Activated CD8-positive, alpha-beta memory T cell treated with anti-CD3 and anti-CD28 coated beads for 1 hour (primary cell): ENCODE data around the gene NAPA.

Experiments used
- DNase-seq, 2 donors: peaks; one replicate each; pipeline ENCODE4 v3.0.0-alpha.2; 2020; ENCODE audit warnings: low read depth in 1 of 2; ENCODE audit errors: extremely low read depth in 1 of 2

NAPA gene

DNA sequence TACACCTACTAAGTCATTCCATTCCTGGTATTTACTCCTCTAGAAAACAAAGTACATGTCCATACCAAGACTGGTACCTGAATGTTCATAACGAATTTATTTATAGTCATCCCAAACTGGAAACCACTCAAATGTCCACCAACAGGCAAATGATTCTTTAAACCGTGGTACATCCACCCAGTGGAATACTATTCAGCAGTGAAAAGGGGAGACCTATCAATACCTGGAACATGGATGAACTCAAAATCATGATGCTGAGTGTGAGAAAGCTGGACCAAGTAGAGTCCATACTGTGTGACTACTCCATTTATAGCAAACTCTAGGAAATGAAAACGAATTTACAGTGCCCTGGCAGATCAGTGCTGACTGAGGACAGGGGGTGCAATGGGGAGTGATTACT lies 11.9 kb upstream of the NAPA start:
- no peak for DNase-seq

GRCh38 chr19:47523473-47523872 lies 8.6 kb upstream of the NAPA start:
- no peak for DNase-seq

GRCh38 chr19:47521473-47522180 lies 6.8 kb upstream of the NAPA start:
- no peak for DNase-seq

- DNase-seq: no peak
Measured at GRCh38 chr19:47520839-47521238, 6.0 kb upstream of the NAPA start.

DNA sequence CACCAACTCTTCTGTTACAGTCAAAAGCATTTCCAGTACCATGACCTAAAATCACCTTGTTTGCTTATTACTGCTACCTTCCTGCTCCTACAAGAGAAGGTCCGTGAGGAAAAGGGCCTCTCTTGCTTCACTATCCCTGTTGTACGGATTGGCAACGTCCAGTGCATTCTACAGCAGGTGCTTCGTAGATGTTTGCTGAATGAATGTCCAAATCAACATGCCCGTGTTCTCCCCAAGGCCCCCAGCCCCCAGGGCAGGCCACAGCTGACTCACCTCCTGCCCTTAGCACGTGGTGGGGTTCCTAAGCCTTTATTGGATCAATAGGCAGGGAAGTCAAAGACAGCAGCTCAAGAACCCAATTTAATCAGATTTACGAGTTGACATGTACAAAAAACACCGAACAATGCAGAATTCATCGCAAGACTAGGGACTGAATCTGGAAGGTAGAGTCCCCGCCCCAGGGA lies 5.5 kb upstream of the NAPA start:
- no peak for DNase-seq

GRCh38 chr19:47518854-47519253 lies 4.0 kb upstream of the NAPA start:
- DNase-seq: no peak

DNA sequence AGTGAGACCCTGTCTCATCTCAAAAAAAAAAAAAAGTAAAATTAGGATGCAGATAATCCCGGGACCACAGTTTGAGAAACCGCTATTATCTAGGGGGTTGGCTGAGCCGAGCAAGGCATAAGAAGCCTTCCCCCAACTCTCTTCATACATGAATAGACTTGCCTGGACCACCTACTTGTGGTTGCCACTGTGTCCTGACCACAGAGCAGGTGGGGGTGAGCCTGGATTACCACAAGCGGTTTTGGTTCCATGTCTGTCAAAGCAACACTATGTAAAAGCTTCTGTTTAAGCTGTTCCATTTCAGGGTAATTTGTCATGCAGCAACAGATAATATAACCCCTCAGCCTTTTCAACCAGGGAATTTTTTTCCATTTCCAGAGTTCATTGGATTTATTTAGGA lies 3.3 kb upstream of the NAPA start:
- DNase-seq: no peak

DNA sequence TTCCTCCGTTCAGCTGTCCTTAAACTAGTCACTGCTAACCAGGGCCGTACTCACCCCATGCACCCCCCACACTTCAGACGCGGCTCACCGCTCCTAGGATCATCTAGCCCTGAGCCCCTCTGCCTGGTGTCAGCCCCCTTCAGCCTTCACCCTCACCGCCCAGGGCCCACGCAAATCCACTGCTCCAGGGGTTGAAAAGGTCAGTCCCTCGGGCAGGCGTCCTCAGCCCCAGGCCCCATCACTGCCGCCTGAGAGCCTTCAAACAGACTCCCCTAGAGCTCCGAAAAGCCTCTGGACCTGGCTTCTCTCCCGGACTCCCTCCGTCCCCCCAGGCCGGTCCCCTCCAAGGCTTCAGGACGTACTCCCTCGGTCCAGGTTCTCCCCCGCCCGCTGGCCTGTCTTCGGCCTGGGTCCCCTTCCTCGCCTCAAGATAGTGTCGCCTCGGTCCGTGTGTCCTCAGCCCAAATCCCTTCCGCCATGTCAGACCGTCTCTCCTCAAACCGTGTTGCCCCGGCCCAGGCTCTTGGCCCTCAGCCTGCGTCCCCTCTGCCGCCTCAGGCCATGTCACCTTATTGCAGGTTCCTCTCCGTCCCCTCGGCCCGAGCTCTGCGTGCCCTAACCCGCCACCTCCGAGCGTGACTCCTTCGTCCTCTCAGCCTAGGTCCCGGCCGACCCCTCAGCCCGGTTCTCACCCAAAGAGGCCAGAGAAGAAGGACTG lies 553 bp downstream of the NAPA start:
- DNase-seq: no peak

- no peak for DNase-seq
Measured at GRCh38 chr19:47512948-47513319, 1.9 kb downstream of the NAPA start.

DNA sequence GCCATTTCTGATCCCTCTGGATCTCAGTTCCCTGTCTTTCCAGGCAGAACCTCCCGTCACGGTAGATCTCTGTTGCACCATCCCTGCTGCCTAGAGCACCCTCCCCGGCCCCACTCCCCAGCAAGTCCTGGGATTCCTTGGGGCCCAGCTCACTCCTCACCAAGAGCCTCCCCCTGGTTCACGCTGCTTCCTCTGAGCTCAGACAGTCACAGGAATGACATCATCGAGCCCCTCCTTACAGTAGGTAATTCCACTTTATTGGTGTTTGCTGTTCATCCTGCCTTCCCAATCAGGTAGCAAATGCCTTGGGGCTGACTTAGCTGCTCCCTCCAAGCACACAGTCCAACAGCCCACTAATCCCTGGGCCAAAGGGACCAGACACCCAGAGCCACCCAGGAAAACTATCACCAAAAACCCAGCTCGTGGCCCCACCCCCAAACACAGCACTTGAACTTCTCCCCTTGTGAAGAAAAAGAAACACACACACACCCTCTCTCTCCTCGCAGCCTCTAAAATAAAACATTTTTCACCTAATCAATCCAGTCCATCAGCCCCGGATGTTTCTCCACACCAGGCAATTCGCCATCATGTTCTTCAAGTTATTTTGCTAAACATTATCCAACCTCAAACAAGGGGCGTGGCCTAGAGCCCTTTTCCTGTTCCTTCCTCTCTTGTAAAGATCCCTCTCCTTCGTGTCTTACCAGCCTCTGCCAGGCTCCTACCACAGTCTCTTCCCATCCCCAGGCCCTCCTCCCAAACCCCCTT lies 2.5 kb downstream of the NAPA start:
- DNase-seq: no peak

DNA sequence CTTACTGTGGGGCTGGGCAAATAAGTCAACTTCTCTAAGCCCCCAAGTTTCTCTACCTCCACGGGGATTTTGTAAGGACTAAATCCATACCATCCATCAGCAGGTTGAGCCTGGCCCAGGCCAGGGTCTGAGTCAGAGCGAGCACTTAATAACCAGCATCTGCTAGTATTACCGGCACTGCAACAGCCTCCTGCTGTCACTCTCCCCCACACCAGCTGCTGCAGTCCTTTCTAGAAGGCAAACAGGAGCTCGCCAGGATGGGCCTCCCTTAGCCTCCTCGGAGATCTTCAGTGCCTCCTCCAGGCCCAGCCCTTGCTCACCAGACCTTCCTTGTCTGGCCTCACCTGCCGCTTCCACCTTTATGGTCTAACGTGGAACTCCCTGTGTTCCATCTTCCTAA lies 3.2 kb downstream of the NAPA start:
- DNase-seq: no peak

DNA sequence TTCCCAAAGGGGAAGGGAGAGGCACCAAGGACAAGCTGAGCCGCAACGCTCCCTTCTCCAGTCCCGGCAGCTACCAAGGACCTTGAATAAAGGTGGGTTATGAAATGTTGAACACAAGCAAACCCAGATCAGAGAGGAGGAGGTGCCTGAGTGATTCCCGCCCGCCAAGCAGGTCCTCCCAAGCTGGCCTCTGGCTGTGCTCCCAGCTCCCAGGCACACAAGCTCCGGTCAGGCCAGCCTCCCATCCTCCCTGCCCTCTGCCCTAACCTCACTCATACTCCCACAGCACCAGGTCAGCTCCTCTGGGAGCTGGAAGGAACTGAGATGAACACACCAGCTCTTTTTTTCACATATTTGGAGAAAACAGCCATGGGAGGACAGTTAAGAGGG lies 3.7 kb downstream of the NAPA start:
- DNase-seq: no peak

GRCh38 chr19:47510516-47511127 lies 4.2 kb downstream of the NAPA start:
- DNase-seq: no peak

GRCh38 chr19:47509973-47510372 lies 4.9 kb downstream of the NAPA start:
- no peak for DNase-seq

DNA sequence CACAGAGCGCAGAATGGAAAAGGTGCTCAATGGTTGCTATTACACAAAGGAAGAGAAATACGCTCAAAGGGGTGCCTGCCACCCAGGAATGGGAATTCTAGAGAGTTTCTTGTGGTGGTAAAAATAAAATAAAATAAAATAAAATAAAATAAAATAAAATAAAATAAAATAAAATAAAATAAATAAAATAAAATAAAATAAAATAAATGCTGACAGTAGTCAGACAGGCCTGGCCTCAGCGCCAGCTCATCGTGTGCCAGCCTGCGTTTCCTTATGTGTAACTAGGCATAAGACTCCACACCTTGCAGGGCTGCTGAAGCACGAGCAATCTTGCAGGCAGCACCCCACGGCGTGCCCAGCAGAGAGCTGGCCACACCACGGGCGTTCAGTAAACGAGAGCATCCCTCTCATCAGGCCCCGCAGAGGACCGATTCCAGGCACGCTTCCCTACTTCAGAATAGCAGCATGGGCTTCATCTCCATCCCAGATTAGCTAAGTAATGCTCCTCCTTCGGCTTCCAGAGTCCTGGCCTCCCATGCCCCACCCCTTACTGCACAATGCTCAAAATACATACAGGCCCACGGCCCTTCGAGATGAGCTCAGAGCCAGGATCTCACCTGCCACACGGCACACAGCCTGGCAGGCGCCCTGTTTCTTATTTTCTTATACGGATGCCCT lies 5.6 kb downstream of the NAPA start:
- no peak for DNase-seq

- DNase-seq: no peak
Measured at GRCh38 chr19:47508721-47509120, 6.1 kb downstream of the NAPA start.

- no peak for DNase-seq
Measured at GRCh38 chr19:47507924-47508553, 6.8 kb downstream of the NAPA start.

DNA sequence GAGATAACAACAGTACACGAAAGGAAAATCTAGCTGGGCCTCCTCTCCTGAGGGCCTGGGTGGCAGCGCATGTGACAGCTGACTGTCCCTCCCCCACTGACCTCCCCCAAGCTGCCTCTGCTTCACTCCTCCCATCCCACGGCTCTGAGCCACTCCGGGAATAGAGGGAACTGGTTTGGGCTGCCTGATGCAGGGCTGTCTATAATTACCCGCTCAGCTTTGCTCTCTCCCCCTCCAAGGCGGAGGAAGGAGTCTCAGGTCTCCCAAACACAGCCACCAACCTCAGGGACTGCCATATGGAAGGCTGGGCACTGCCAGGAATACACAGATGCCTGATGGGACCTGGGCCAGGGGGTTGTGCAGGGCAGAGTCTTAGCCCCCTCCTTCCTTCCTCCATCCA lies 7.9 kb downstream of the NAPA start:
- DNase-seq: no peak

DNA sequence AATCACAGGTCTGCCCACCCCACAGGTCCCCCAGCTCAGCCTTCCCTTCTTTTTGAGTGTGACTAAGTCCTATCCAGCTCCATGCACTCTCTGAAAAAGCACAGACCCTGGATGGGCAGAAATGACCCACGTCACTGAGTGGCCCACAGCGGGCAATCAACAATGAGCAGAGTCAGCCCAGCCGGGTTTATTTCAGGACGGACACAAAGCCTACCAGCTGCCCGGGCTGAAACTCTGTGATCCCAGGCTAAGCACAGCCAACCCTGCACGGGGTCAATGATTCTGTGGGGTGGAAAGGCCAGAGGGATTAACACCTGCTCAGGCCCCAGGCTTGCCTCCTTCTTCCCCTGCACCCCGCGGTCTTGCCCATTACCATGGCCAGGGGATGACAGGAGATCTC lies 8.4 kb downstream of the NAPA start:
- DNase-seq: no peak

- DNase-seq: no peak
Measured at GRCh38 chr19:47505506-47505905, 9.4 kb downstream of the NAPA start.

- DNase-seq: no peak
Measured at GRCh38 chr19:47503826-47504150, 11.1 kb downstream of the NAPA start.
